ENCODE data around the gene SF3A1.
"Not testable (repeated sequence)": the region's sequence is repeated elsewhere in the genome, so short reads cannot be mapped to it uniquely, and the experiment has no call there.

SF3A1 gene

DNA sequence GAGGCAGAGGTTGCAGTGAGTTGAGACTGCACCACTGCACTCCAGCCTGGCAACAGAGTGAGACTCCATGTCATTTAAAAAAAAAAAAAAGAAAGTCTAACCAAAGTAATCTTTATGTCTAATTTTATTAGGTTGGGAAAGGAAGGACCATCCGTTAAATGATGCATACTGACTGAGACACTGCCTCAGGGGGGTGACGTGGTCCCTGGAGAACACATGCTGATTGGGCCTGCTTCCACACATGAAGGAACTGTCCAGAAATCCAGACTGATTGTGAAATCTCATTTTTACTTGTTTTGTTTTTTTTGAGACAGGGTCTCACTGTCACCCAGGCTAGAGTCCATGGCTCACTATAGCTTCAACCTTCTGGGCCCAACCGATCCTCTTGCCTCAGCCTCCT lies 5.5 kb downstream of the SF3A1 start:
- no peak for DNase-seq (ENCODE audit: low read depth in 2 of 2)

DNA sequence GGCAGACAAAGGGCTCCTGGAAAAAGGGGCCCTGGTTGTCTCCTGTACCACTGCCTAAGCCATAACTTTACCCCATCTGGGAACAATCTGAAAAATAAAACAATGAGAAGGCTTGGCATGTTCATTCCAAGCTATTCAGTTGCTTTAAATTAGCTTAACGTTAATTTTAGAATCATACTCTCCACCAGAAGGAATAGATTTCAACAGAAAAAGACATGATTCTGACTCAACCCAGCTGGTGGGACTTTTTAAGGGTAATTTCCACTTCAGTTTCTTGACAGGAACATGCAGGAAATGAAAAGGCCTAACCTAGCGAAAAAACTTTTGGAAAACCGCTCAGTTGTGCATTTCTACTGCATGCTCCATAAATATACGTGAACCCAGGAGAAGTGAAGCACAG lies 7.9 kb downstream of the SF3A1 start:
- no peak for DNase-seq (ENCODE audit: low read depth in 2 of 2)

DNA sequence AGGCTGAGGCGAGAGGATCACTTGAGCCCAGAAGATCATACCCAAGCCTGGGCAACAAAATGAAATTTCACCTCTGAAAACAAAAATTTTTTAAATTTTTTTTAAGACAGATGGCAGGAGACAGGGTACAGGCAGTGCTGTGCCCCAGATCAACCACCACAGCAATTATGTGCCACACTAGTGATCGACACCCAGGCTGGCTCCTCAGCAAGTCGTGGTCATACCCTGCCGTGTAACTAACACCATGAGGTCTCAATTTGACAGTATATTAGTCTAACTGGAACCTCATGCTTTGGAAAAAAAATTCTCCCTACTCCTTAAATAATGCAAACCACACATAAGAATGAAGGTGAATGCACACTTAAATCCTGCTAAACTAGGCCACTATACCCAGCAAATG lies 8.3 kb downstream of the SF3A1 start:
- no peak for DNase-seq (ENCODE audit: low read depth in 2 of 2)

- no peak for DNase-seq (ENCODE audit: low read depth in 2 of 2)
Measured at GRCh38 chr22:30347255-30347892, 9.3 kb downstream of the SF3A1 start.

DNA sequence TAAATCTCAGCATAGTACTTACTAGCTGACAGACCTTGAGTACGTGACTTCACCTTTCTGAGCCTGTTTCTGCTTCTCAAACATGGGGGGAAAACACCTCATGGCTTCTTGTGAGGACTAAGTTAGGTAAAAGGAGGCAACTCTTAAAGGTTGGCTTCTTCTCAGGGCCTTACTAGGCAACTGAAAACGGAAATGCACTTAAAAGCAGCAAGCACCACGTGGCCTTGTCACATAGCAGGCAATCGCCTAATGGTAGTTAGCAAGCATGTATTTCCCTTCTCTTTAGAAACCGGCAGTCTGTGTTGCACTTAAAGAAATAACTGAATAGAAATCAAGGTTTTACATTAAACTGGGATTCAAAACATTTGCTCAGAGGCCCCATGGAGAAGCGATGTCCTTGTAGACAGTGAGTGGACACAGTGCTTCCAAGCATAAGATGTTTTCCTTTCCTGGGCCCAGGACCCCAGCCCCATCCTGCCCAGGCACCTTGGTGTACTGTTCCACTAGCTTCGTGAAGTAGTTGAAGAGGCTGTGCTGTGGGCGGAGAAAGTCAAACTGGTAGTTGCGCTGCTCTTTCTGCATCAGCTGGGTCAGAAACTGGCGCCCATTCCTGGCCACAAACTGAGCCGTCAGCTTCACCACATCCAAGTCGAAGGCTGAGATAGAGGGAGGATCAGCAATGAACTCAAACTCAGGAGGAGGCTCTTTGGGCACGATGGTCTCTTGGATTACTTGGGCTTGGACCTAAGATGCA lies 12.1 kb downstream of the SF3A1 start:
- no peak for DNase-seq (ENCODE audit: low read depth in 2 of 2)

- DNase-seq (ENCODE audit: low read depth in 2 of 2), result no peak
Measured at GRCh38 chr22:30340911-30341685, 15.6 kb downstream of the SF3A1 start.

DNA sequence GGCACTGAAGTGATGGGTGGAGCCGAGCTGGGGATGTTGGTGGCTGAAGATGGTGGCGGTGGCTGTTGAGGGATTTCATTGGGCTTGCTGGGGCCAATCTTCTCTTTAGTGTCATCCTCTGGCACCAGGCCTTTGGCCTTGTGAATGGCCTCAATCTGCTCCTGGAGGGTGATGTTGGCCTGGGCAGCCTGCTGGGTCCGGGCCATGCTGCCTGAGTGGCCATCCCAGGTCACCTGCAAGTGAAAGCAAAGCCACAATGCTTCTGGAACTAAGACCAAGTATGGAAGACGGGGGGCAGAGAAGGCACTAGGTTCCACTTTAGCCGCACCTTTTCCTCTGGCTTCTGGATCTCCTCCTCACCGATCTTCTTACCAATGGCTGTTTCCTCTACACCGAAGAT lies 17.9 kb downstream of the SF3A1 start:
- no peak for DNase-seq (ENCODE audit: low read depth in 2 of 2)

GRCh38 chr22:30338341-30338740 lies 18.4 kb downstream of the SF3A1 start:
- not testable (repeated sequence) for DNase-seq (ENCODE audit: low read depth in 2 of 2)

GRCh38 chr22:30337461-30337778 lies 19.3 kb downstream of the SF3A1 start:
- no peak for DNase-seq (ENCODE audit: low read depth in 2 of 2)

GRCh38 chr22:30336752-30337460 lies 19.8 kb downstream of the SF3A1 start:
- DNase-seq (ENCODE audit: low read depth in 2 of 2), result no peak

GRCh38 chr22:30335236-30335635 lies 21.5 kb downstream of the SF3A1 start:
- DNase-seq (ENCODE audit: low read depth in 2 of 2), result no peak

- no peak for DNase-seq (ENCODE audit: low read depth in 2 of 2)
Measured at GRCh38 chr22:30334646-30335045, 22.0 kb downstream of the SF3A1 start.

DNA sequence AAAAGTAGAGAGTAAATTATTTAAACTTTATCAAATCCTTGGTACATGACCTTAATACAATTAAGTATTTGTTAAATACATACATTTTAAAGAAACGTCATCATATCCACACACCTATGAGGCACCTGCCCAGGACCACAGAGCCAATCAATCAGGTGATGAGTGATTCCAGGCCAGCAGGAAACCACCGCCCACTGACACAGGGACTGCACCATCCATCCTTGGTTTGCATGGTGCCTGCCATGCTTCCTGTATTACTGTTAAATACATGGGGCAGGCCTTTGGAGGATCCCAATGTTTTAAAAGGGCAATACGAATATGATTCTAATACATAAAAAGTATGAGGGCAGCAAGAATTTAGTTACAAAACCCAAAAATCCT lies 23.0 kb downstream of the SF3A1 start:
- no peak for DNase-seq (ENCODE audit: low read depth in 2 of 2)

GRCh38 chr22:30332994-30333706 lies 23.5 kb downstream of the SF3A1 start:
- DNase-seq (ENCODE audit: low read depth in 2 of 2), result no peak

DNA sequence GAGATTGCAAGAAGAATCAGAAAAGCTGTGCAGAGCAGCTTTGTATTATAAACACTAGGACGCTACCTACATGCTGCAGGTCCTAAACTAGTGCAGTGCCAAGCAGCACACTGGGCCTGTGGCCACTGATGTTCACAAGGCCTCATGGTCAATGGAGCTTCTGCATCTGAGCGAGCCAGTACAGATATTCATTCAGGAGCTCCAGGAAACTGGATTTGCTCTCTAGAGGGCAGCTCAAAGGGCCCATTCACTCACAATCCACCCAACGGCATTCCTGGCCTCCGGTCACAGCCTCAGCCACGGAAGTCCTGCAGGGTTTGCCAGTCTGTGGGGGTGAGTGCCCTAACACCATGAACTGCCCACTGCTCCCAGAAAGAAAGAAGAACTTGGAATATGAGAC lies 24.1 kb downstream of the SF3A1 start:
- no peak for DNase-seq (ENCODE audit: low read depth in 2 of 2)

GRCh38 chr22:30328466-30329049 lies 28.1 kb downstream of the SF3A1 start:
- DNase-seq (ENCODE audit: low read depth in 2 of 2), result no peak

DNA sequence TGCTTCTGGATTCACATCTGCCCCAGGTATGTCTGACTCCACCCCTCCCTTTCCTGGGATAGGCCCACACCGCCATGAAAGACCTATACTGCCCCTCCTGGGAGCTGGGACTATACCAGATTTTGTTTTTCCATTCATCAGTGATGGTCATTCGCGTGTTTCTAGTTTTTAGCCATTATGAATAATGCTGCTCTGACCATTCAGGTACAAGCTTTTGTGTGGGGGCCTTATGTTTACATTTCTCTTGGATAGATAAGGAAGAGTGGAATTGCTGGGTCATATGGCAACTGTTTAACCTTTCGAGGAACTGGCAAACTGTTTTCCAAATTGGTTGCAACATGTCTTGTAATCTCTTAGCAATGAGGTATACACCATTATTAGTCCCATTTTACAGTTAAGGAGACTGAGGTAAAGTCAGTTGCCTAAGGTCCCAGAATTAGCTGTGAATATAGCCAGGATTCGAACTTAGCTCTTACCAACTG lies 28.8 kb downstream of the SF3A1 start:
- DNase-seq (ENCODE audit: low read depth in 2 of 2), result no peak

DNA sequence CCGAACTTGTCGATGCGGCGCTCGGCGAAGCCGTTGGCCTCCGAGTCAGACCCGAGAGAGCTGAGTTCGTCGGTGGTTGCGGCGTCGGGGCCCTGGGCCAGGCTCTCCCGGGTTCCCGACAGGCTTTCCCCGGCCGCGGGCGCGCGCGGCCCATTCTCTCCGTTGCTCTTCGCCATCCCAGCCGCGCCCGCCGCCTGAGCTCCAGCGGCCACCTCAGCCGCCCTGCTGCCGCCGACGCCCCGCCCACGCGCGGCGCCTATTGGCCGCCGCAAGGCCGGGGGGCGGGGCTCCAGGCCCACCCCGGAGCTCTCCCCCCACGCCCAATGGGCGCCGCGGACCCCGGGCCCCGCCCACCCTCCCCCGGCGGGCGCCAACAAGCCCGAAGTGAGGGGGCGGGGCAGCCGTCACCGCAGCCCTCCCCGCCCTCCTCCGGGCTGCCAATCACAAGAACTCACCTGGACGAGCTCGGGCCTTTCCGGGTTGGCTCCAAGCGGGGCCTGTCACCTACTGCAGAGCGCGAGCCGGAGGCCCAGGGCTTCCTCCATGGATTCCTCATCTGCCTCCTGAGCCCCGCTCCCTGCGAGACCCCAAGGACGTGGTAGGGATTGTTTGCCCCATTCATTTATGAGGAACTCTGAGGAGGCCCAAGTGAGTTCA lies 29.9 kb downstream of the SF3A1 start, which contains the start of gene TBC1D10A:
Gene TBC1D10A (minus strand): TSS at position 236 of the 657 bp plus-strand sequence. CDS start 60 bp downstream, at position 176.
- DNase-seq (ENCODE audit: low read depth in 2 of 2), result peak; percentile 84 to 85

DNA sequence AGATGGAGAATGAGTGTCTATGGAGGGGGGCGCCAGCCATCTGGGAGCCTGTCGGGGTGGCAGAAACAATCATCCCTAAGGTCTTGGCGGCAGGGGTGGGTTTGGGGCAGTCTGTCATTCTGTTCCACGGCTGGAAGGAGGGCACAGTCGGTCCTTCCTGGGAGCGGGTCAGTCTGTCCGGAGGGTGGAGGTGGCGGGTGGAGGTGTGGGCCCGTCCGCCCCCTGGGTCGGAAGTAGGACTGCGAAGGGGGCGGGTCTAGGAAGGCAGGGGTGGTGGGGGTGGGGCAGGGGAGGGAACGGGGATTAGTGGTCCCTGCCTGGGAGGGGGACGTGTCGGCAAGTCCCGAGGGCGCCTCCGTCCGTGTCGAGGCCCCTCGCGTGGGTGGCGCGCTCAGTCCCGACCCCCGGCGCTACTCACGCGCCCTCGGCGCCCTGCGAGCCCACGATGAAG lies 30.4 kb downstream of the SF3A1 start:
- DNase-seq (ENCODE audit: low read depth in 2 of 2), result no peak

- no peak for DNase-seq (ENCODE audit: low read depth in 2 of 2)
Measured at GRCh38 chr22:30325724-30326254, 30.9 kb downstream of the SF3A1 start.

All from activated CD8-positive, alpha-beta memory T cell treated with anti-CD3 and anti-CD28 coated beads for 4 hours (primary cell).